ENCODE results near the gene CSTPP1. TPM values are rescaled to one million over a fixed set of nuclear protein-coding genes. Genes with fewer than 3 reads are reported as not detected.
"Not testable (repeated sequence)": the region's sequence is repeated elsewhere in the genome, so short reads cannot be mapped to it uniquely, and the experiment has no call there.

The CSTPP1 gene
- polyA plus RNA-seq, 3 donors, result 57.7 to 64.3 (median 61.7) TPM

DNA sequence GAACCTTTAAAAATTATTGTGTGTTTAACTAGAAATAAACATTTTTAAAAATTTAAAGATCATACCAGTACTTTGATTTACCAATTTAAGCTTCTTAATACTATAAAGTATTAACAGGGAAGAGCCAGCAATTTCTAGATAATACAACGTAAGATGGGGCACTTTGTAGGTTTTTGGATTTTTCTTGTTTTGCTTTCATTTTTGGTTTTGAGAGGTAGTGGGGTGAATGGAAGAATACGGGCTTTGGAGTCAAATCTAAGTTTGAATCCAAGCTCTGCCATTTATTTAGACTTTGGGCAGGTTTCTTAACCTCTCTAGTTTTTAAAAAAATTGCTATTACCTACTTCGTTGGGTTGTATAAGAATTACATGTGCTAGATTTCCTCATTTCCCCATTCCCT lies 44.9 kb downstream of the CSTPP1 start:
- DNase-seq, result no peak

GRCh38 chr11:46982797-46983452 lies 46.4 kb downstream of the CSTPP1 start:
- no peak for DNase-seq

DNA sequence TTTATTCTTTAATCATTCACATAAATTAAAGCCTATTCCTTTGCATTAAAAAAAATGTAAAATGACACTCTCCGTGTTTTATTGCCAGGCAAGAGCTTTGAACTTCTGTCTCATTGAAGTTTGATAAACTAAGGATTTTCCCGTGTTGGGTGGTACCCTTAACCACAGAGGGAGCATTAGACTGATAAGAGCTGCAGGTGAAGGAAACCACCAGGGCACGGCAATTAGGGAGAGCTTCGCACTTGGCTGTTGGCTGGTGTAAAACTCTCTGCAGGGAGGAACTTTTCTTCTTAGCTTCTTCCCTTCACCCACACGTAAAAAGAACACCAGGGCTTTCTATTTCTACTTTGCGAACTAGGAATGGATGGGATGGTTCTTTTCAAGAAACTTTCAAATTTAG lies 47.0 kb downstream of the CSTPP1 start:
- no peak for DNase-seq

DNA sequence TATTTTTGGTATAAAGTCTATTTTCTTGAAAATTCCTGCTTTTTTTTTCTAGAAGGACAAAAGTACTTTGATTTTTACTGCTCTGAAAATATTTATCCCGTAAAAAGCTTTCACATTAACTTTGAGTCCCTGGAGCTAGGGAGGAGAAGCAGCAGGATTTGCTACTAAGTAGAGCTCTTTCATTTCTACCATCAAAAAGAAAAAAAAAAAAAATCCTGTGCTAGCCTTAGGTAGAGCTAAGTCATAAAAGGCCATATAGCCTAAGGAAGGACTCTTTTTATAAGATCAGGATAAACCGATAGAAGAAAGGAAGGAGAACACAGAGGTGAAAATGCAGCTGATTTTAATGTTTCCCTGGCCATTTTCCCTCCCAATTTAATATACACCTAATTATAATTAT lies 48.0 kb downstream of the CSTPP1 start:
- DNase-seq, result no peak

DNA sequence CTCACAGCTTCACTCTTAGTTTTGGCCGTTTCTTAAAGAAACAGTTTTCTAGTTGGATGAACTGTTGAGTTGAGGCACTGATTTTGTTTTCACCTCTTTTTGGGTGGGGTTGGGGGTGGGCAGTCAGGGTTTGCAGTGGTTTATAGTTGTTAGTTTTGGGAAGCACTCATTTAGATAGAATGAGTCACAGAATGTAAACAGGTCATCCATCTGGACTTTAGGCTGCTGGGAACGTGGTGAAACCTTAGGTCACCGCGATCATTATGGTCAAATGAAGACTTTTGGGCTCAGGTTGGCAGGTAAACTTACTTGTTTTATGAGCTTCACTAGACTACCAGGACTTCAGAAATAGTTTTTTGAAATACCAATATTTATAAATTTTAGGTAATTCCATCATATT lies 48.4 kb downstream of the CSTPP1 start:
- DNase-seq, result no peak

DNA sequence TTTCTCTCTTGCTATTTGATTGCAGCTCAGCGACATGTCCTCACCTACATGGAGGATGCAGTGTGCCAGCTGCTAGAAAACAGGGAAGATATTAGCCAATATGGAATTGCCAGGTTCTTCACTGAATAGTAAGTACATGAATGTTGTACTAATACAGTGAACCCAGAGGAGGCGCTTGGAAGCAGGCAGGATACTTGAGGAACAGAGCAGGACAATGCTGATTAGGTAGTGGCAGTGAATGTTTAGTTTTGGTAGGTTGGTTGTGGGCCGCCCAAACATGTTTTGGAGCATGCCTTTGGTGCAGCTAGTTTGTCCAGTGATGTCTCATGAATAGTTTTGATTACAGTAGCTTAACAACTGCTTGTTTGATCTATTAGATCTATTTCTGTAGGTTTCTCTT lies 50.6 kb downstream of the CSTPP1 start:
- DNase-seq, result no peak

GRCh38 chr11:46989810-46990487 lies 53.4 kb downstream of the CSTPP1 start:
- not testable (repeated sequence) for DNase-seq

DNA sequence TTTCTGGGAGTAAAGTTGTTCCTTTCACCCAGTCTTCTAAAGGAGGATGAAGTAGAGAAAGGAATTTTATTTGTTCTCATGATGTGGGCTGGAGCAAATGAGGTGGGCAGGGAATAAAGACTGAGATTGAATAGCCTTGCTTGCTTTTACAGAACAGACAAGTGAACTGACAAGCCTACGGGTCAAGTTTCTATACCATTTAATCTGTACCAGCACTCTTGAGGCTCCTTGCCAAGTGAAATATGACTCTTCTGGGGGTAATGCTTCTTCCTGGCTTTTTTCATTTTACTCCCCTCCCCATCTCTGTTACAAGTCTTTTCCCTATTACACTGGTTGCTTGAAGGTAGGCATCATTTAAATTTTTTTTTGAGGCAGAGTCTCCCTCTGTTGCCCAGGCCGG lies 54.8 kb downstream of the CSTPP1 start:
- DNase-seq, result peak; percentile 14

- not testable (repeated sequence) for DNase-seq
Measured at GRCh38 chr11:46992386-46992785, 55.8 kb downstream of the CSTPP1 start.

GRCh38 chr11:46997796-46998195 lies 61.2 kb downstream of the CSTPP1 start:
- not testable (repeated sequence) for DNase-seq

GRCh38 chr11:46999217-46999616 lies 62.7 kb downstream of the CSTPP1 start:
- DNase-seq, result no peak

DNA sequence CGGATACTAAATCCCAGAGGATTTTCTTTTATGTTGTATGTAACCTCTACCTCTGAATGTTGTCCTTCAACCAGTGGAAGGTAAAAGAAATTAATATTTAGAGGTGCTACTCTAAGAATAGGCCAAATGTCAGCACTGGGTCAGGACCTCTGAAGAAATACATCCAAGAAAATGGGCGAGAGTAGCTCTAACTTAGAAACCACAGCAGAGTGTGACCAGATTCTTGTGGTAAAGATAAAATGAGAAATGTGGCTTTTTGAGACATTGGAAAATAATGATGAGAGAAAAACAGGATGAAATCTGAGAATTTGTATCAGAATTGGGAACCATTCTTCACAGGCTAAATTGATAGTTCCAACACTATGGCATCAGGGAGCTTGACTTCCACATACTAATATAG lies 63.5 kb downstream of the CSTPP1 start:
- no peak for DNase-seq

- DNase-seq, result no peak
Measured at GRCh38 chr11:47001781-47002181, 65.2 kb downstream of the CSTPP1 start.

DNA sequence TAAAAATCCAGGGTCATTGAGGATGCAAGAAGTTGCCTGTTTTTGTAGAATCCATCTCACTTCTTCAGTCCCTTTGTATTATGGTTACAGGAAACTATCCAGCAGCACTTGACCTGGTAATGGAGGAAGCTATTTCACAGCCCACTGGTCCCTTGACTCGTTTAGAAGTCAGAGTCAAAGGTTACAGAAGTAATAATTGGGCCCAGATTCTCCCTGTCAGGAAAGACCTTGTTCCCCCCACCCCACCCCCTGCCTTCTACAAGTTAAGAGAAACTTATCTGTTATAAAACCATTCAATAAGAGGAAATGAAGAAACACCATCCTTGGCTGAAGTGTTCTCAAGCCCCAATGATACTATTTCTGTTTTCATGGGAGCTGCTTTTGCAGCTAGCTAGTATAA lies 65.8 kb downstream of the CSTPP1 start:
- DNase-seq, result peak; percentile 29

- DNase-seq, result no peak
Measured at GRCh38 chr11:47003180-47003877, 66.8 kb downstream of the CSTPP1 start.

DNA sequence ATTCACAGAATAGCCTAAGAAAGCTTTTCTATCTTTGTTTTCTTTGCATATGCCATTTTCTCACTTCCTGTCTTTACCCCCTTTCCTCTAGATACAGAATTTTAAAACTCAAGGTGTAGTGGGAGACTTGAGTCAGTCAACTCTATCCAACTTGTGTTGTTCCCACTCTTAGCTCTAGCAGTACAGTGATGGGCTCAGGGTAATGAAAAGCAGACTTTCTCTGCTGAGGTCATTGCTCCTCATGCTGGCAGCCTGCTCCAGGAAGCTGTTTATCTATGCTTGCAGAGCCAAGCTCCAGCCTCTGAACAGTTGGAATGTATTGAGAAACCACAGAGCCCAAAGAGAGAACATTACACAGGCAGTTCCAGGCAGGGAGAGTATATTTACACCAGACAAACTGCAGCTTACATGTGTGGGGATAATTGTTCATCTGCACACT lies 68.1 kb downstream of the CSTPP1 start:
- peak; percentile 30 for DNase-seq

DNA sequence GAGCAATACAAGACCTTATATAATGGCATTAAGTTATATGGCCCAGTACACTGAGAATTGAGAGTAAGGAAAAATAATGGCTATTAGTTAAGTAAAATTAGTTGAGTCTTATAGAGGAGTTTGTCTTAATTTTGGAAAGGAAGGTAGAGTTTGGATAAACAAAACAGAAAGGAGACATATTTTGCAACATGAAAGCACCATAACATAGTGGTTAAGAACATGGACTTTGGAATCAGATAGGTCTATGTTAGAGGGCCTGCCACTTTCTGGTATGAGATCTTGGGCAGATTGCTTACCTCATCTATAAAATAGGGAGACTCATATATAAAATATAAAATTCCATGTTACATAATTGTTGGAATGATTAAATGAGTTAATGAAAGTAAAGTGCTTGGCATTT lies 68.9 kb downstream of the CSTPP1 start:
- no peak for DNase-seq

GRCh38 chr11:47007579-47007978 lies 71.0 kb downstream of the CSTPP1 start:
- no peak for DNase-seq

DNA sequence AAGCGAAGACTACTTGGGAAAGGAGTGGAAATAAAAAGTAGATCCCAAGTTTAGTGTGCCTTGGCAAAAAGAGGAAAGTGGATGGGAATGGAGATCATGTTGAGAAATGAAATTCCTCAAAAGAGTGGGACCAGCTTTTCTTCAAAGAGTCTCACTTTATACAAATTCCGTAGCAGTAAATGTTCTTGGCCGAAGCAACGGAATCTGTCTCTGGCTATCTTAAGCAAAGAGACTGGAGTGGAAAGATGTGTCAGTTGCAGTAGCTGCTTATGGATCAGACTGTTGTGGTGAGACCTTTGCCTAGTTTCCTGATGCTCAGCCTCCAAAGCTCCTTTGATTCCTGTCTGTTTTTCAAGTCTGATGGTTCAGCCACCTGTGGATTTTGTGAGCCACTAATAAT lies 73.6 kb downstream of the CSTPP1 start:
- no peak for DNase-seq

- DNase-seq, result no peak
Measured at GRCh38 chr11:47014097-47014496, 77.5 kb downstream of the CSTPP1 start.

DNA sequence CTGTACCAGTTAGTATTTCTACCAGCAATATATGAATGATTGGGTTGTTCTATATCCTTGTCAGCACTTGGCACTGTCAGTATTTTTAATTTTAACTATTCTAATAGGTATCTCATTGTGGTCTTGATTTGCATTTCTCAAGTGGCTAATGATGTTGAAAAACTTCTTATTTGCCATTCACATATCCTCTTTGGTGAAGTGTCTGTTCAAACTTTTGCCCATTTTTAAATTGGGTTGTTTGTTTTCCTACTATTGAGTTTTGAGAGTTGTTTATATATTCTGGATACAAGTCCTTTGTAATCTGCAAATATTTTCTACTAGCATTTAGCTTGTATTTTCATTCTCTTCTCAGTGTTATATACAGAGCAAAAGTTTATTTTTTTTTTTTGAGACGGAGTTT lies 82.1 kb downstream of the CSTPP1 start:
- DNase-seq, result no peak

DNA sequence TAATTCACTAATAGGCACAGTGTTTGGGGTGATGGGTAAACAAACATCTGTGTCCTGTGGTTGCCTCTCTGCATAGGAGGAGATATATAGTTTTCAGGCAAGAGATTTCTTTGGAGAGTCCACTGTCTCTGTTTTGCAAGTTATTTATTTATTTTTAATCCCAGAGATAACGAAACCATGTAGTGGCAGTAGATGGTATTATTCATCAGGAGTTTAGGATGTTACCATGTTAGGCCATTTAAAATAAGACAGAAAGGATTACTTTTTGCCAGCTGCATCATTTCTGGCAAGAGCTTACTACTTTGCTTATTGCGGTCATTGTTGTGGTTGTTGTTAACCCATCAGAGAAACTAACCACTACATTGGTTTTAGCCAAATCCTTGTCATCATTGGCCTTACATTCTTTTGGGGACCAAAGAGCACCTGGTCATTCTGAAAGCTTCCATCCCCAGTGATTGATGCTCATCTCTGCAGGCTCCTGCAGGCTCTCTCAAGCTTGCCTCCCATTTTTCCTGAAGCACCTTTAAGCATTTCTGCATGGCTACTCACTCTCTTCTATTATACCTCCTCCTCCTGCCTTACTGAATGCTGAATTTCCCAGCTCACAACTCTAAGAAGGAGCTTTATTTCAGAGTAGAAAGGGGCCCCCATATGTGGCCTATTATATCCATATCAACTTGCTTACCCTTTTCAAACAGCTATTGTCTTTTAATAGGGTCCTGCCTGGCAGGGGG lies 84.4 kb downstream of the CSTPP1 start:
- no peak for DNase-seq

GRCh38 chr11:47021527-47021818 lies 84.9 kb downstream of the CSTPP1 start:
- no peak for DNase-seq
